ENCODE data around the gene QRICH1.

QRICH1 gene

GRCh38 chr3:48989126-48989795 is 104.6 kb downstream of the QRICH1 start:
- ATAC-seq = peak; percentile 2
- no peak for DNase-seq
- Mint-ChIP-seq H3K4me3 (peak overlapping the region; percentile 87 to 98), H3K4me1 (peaks cover 70% of the 10 kb centered on the region), H3K27ac (peak overlapping the region; percentile 90 to 98), H3K27me3 (no peaks in the 10 kb centered on the region), H3K9me3 (no peaks in the 10 kb centered on the region)

- no peak for DNase-seq
- Mint-ChIP-seq H3K4me1 (peaks cover 39% of the 10 kb centered on the region), H3K27me3 (no peaks in the 10 kb centered on the region), H3K9me3 (no peaks in the 10 kb centered on the region), H3K27ac (peak overlapping the region in 1 of 2 donors; percentile 82), H3K4me3 (no peak overlapping the region)
- no peak for ATAC-seq
Observed at GRCh38 chr3:48985831-48986376, 108.0 kb downstream of the QRICH1 start.

- Mint-ChIP-seq H3K9me3 (no peaks in the 10 kb centered on the region), H3K4me3 (no peak overlapping the region), H3K27ac (no peak overlapping the region), H3K4me1 (peaks cover 38% of the 10 kb centered on the region), H3K27me3 (no peaks in the 10 kb centered on the region)
- no peak for ATAC-seq
- DNase-seq = no peak
Observed at GRCh38 chr3:48984663-48985062, 109.2 kb downstream of the QRICH1 start.

- H3K27ac Mint-ChIP-seq = no peak overlapping the region
- ATAC-seq (no peak), DNase-seq (no peak)
- H3K9me3 Mint-ChIP-seq = no peaks in the 10 kb centered on the region
- H3K4me1 Mint-ChIP-seq = peaks cover 22% of the 10 kb centered on the region
- no peak overlapping the region for H3K4me3 Mint-ChIP-seq
- H3K27me3 Mint-ChIP-seq = no peaks in the 10 kb centered on the region
Observed at GRCh38 chr3:48983096-48983495, 110.8 kb downstream of the QRICH1 start.

GRCh38 chr3:48982686-48983085 is 111.2 kb downstream of the QRICH1 start:
- no peak for ATAC-seq
- H3K4me1 Mint-ChIP-seq = peaks cover 18% of the 10 kb centered on the region
- H3K27ac Mint-ChIP-seq = no peak overlapping the region
- H3K4me3 Mint-ChIP-seq = no peak overlapping the region
- no peaks in the 10 kb centered on the region for H3K9me3 Mint-ChIP-seq
- no peaks in the 10 kb centered on the region for H3K27me3 Mint-ChIP-seq
- DNase-seq = no peak

- no peaks in the 10 kb centered on the region for H3K9me3 Mint-ChIP-seq
- peak overlapping the region in 1 of 2 donors; percentile 60 for H3K27ac Mint-ChIP-seq
- H3K27me3 Mint-ChIP-seq = no peaks in the 10 kb centered on the region
- DNase-seq (no peak), ATAC-seq (no peak)
- no peak overlapping the region for H3K4me3 Mint-ChIP-seq
- H3K4me1 Mint-ChIP-seq = peaks cover 15% of the 10 kb centered on the region
Observed at GRCh38 chr3:48982016-48982415, 111.9 kb downstream of the QRICH1 start.

GRCh38 chr3:48980295-48980694 is 113.6 kb downstream of the QRICH1 start:
- DNase-seq = no peak
- no peaks in the 10 kb centered on the region for H3K27me3 Mint-ChIP-seq
- H3K4me1 Mint-ChIP-seq = no peaks in the 10 kb centered on the region
- H3K27ac Mint-ChIP-seq = no peak overlapping the region
- ATAC-seq = no peak
- no peaks in the 10 kb centered on the region for H3K9me3 Mint-ChIP-seq
- H3K4me3 Mint-ChIP-seq = no peak overlapping the region

Data from stimulated activated naive CD8-positive, alpha-beta T cell treated with anti-CD3 and anti-CD28 coated beads, Interleukin-15, amount 100 ng/mL, for 72 hours (primary cell).